VCaP (cell line): ENCODE measurements around the gene SLC6A15.
A peak's percentile ranks its signal among the peaks of the same experiment; 100 is the strongest.

Experiments used
- H3K27ac ChIP-seq: fragments of 450-650 bp; 2 replicates; pipeline ENCODE4 v1.5.1; 2017
- CTCF ChIP-seq: fragments of 450-650 bp; conservative IDR thresholded peaks from 2 replicates; pipeline ENCODE4 v1.5.1; 2017; ENCODE audit warnings: mild to moderate bottlenecking, moderate library complexity

The SLC6A15 gene

GRCh38 chr12:84912198-84913128 is at the start of gene SLC6A15:
Gene SLC6A15, minus strand, starts transcription at chr12:84912799. Its CDS starts 20,679 bp downstream, at chr12:84892120.
- TF ChIP-seq CTCF = peak; percentile 43
- H3K27ac ChIP-seq = no peak within 1 kb of the TSS

GRCh38 chr12:84960918-84961317 is 48.3 kb upstream of the SLC6A15 start:
- H3K27ac ChIP-seq = no peak overlapping the region
- TF ChIP-seq CTCF = no peak

GRCh38 chr12:84955298-84955697 is 42.7 kb upstream of the SLC6A15 start:
- H3K27ac ChIP-seq = no peak overlapping the region
- TF ChIP-seq CTCF = no peak

- no peak overlapping the region for H3K27ac ChIP-seq
- no peak for TF ChIP-seq CTCF
Measured at GRCh38 chr12:84954415-84954814, 41.8 kb upstream of the SLC6A15 start.

GRCh38 chr12:84950971-84951546 is 38.5 kb upstream of the SLC6A15 start:
- H3K27ac ChIP-seq = no peak overlapping the region
- no peak for TF ChIP-seq CTCF

- H3K27ac ChIP-seq = no peak overlapping the region
- no peak for TF ChIP-seq CTCF
Measured at GRCh38 chr12:84946753-84947152, 34.2 kb upstream of the SLC6A15 start.

GRCh38 chr12:84937415-84937814 is 24.8 kb upstream of the SLC6A15 start:
- no peak for TF ChIP-seq CTCF
- no peak overlapping the region for H3K27ac ChIP-seq
